K562 treated with DMSO at 1 percent for 4 hours (cell line): ENCODE results near the gene OR1S1. TPM values are rescaled to one million over a fixed set of nuclear protein-coding genes. Genes with fewer than 3 reads are reported as not detected.

Experiments
- total RNA-seq: library from RNA; unstranded; fragments of 300-600 nt; gene quantifications from 2 replicates; pipeline ENCODE4 v1.2.3, GENCODE V29; 2022; ENCODE audit not compliant: insufficient read depth

The OR1S1 gene
- not detected in 2 replicates for total RNA-seq

DNA sequence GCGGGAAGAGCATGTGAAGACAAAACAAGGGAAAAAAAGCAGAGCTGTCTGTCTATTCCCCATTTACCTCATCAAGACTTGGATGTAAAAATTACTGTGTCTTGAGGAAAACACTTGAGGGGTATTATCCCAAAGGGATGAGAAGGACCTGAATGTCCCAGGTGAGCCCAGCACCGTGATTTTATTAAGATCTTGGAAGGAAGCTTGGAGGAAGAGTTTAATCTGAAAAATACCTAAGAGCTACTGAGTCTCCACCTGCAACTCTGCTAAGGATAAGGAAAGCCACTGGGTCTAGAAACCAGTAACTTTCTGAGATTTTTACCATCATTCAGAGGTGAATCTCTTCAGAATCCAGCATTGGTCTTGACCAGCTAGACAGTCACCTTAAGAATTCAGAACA is at the start of gene OR1S1:
OR1S1 (plus strand) TSS at position 301 of the 400 bp plus-strand sequence.

DNA sequence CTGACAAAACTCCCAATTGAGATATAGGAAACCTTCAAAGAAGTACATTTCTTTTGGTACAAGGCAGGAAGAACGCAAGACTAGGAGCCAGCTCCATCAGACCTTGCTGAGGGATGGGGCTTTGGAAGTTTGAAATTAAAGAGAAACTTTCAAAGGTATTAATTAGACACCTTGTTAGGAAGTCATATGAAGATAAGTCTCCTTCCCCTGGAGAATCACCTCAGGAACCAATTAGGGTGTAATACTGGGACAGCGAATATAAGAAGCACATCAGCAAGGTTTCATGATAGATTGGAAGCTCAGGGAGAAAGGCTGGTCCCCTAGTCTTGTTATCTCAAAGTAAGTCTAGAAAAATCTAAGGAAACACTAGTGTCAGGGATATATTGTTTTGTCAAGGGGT is 23.8 kb upstream of the OR1S1 start, which contains the start of gene OR9Q2:
OR9Q2 (plus strand) TSS at position 301 of the 400 bp plus-strand sequence. CDS start 1,421 bp downstream, outside the sequence.

DNA sequence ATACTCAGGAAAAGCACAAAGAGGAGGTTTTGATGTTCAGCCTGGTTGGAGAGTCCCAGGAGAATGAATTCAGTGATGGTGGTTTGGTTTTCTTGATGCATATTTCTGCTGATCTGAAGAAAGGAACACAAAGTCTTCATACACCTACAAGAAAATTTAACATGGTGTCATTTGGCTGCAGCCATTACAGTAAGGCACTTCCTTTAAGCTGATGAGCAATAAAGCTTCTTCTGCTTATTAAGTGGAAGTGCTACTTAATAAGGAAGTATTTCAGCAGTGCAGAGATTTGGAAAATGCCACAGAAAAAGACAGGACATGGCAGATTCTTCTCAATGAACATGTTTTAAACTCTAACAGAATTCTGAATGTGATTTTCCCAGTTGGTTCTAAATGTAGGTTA is 8.5 kb upstream of the OR1S1 start, which contains the start of gene OR1S2:
OR1S2 (minus strand) TSS at position 101 of the 400 bp plus-strand sequence; CDS start at position 101, 0 bp downstream.

Other genes starting within 250 kb of the OR1S1 start
- not detected in 2 replicates for gene OR9Q1, start 188.8 kb upstream of the OR1S1 start, total RNA-seq
- gene OR6Q1, start 181.8 kb upstream of the OR1S1 start, total RNA-seq, result not detected in 2 replicates
- not detected in 2 replicates for gene OR9I1, start 87.2 kb upstream of the OR1S1 start, total RNA-seq
- gene OR9Q2, start 23.6 kb upstream of the OR1S1 start, total RNA-seq, result not detected in 2 replicates
- gene OR1S2, start 8.6 kb upstream of the OR1S1 start, total RNA-seq, result not detected in 2 replicates
- gene OR10Q1, start 16.2 kb downstream of the OR1S1 start, total RNA-seq, result not detected in 2 replicates
- not detected in 2 replicates for gene OR10W1, start 55.5 kb downstream of the OR1S1 start, total RNA-seq
- not detected in 2 replicates for gene OR5B17, start 146.3 kb downstream of the OR1S1 start, total RNA-seq
- gene OR5B3, start 194.2 kb downstream of the OR1S1 start, total RNA-seq, result not detected in 2 replicates
- not detected in 2 replicates for gene OR5B2, start 215.4 kb downstream of the OR1S1 start, total RNA-seq
- gene OR5B12, start 229.5 kb downstream of the OR1S1 start, total RNA-seq, result not detected in 2 replicates